HL-60 (cell line): ENCODE results near the gene TLE7.

Source experiments
- DNase-seq, 2 experiments: peaks; one replicate each; pipeline ENCODE4 v3.0.0-alpha.2; 2010 to 2020; ENCODE audit warnings: low read depth in 1 of 2, low spot score in 1 of 2
- H3K27ac ChIP-seq: fragments of 250-450 bp; sonication (Bioruptor Pico); replicated peaks from 2 replicates; pipeline ENCODE4 v1.5.1; 2020; ENCODE audit warnings: mild to moderate bottlenecking, moderate library complexity
- H3K27me3 ChIP-seq: fragments of 250-450 bp; sonication (Bioruptor Pico); 2 replicates; pipeline ENCODE4 v1.5.1; 2021; ENCODE audit warnings: mild to moderate bottlenecking, moderate library complexity; ENCODE audit not compliant: insufficient read depth, poor library complexity, severe bottlenecking
- H3K4me3 ChIP-seq: replicated peaks from 2 replicates; pipeline ENCODE4 v1.5.1; 2011; ENCODE audit warnings: mild to moderate bottlenecking, control low read depth, low read length; ENCODE audit not compliant: insufficient read depth
- CTCF ChIP-seq: IDR thresholded peaks from one replicate; pipeline ENCODE4 v1.5.1; 2011; ENCODE audit warnings: low read length, control low read depth, inconsistent platforms; ENCODE audit not compliant: insufficient read depth
- GABPA ChIP-seq: IDR thresholded peaks from 2 replicates; pipeline ENCODE4 v1.6.1; 2012; ENCODE audit warnings: low read depth
- POLR2AphosphoS5 ChIP-seq: IDR thresholded peaks from 2 replicates; pipeline ENCODE4 v1.6.1; 2012; ENCODE audit warnings: low read depth
- REST ChIP-seq: IDR thresholded peaks from 2 replicates; pipeline ENCODE4 v1.6.1; 2012; ENCODE audit warnings: low read depth; ENCODE audit not compliant: insufficient replicate concordance
- SPI1 ChIP-seq: IDR thresholded peaks from 2 replicates; pipeline ENCODE4 v1.6.1; 2012; ENCODE audit warnings: low read depth, mild to moderate bottlenecking, borderline replicate concordance

The TLE7 gene

GRCh38 chr16:71453036-71453435 lies 11.2 kb upstream of the TLE7 start:
- DNase-seq, result no peak
- H3K27ac ChIP-seq, result no peak overlapping the region
- TF ChIP-seq GABPA (no peak), POLR2AphosphoS5 (no peak), CTCF (no peak), REST (no peak), SPI1 (no peak)

GRCh38 chr16:71449020-71449419 lies 7.2 kb upstream of the TLE7 start:
- H3K27ac ChIP-seq, result no peak overlapping the region
- TF ChIP-seq CTCF (no peak), GABPA (no peak), SPI1 (no peak), POLR2AphosphoS5 (no peak), REST (no peak)
- no peak for DNase-seq
- H3K27me3 ChIP-seq, result no peaks in the 10 kb centered on the region
- H3K4me3 ChIP-seq, result no peak overlapping the region

More at GRCh38 chr16:71453036-71453435, 11.2 kb upstream of the TLE7 start:
- no peak overlapping the region for H3K4me3 ChIP-seq
- no peaks in the 10 kb centered on the region for H3K27me3 ChIP-seq

- DNase-seq, result no peak
- TF ChIP-seq POLR2AphosphoS5, result no peak
- TF ChIP-seq GABPA, result no peak
- TF ChIP-seq CTCF, result no peak
- TF ChIP-seq REST, result no peak
- no peak for TF ChIP-seq SPI1
- H3K4me3 ChIP-seq, result no peak overlapping the region
- no peak overlapping the region for H3K27ac ChIP-seq
- no peaks in the 10 kb centered on the region for H3K27me3 ChIP-seq
These were observed 6.5 kb upstream of the TLE7 start for GRCh38 chr16:71448274-71448866.
